ENCODE results near the gene MRPL22.

DNA sequence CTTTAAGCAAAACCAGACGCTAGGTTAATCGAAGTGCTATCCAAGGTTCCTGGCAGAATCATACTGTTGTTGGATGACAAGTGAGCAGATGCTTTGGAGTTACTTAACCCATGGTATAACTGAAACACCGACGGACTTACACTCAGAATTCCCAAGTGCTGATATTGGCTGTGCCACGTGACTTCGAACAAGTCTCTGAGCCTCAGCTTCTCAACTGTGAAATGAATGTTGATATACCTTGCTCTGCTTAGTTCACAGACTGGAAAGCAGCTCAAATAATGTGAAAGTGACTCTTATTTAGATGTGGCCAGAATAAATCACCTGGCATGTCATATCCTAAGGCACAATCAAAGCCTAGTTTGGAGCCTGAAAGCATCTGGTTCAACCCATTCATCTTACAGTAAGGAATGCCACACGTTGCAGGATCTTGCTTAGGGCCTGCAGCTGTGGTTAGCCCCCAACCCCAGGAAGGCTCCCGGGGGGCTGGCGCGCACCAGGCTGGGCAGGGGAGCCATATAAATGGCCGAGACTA, 3.6 kb upstream of the MRPL22 start:
- no peak for TF ChIP-seq POLR2A (IDR thresholded peaks at IDR 0.05)
- TF ChIP-seq, protein P1, sequence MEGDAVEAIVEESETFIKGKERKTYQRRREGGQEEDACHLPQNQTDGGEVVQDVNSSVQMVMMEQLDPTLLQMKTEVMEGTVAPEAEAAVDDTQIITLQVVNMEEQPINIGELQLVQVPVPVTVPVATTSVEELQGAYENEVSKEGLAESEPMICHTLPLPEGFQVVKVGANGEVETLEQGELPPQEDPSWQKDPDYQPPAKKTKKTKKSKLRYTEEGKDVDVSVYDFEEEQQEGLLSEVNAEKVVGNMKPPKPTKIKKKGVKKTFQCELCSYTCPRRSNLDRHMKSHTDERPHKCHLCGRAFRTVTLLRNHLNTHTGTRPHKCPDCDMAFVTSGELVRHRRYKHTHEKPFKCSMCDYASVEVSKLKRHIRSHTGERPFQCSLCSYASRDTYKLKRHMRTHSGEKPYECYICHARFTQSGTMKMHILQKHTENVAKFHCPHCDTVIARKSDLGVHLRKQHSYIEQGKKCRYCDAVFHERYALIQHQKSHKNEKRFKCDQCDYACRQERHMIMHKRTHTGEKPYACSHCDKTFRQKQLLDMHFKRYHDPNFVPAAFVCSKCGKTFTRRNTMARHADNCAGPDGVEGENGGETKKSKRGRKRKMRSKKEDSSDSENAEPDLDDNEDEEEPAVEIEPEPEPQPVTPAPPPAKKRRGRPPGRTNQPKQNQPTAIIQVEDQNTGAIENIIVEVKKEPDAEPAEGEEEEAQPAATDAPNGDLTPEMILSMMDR (IDR thresholded peaks at IDR 0.05): no peak
- TF ChIP-seq POLR2AphosphoS5 (IDR thresholded peaks at IDR 0.05; ENCODE audit: insufficient read depth in 1 of 2, low read depth in 1 of 2): no peak
